Hepatocyte (in vitro differentiated cells): ENCODE measurements around the gene AMHR2.

Experiments
- EZH2 ChIP-seq: fragments of 200-600 bp; sonication (generic); IDR thresholded peaks from 2 replicates; pipeline ENCODE4 v1.6.1; 2016; ENCODE audit warnings: antibody characterized with exemption, mild to moderate bottlenecking, borderline replicate concordance
- TF ChIP-seq, protein P1 (sequence below): fragments of 200-600 bp; sonication (generic); IDR thresholded peaks from 2 replicates; pipeline ENCODE4 v1.5.1; 2016; ENCODE audit warnings: antibody characterized with exemption, mild to moderate bottlenecking; ENCODE audit not compliant: poor library complexity

DNA sequence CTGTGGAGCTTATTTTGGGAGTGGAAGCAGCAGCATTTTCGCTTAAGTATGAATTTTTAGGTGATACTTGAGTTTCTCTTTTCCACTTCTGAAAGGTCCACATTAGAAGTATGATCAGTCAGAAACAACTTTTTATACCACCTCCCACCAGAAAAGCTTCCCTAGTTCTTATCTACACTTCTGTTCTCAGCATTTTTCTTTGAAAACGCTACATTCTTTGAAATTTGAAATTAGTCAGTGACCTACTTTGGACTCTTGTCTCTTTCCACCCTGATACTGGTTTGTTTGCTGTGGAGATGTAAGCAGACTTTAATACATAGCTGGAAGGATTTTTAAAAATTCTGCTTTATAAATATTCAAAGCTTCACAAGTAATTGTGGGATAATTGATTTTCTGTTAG lies 50.4 kb downstream of the AMHR2 start:
- TF ChIP-seq, protein P1, sequence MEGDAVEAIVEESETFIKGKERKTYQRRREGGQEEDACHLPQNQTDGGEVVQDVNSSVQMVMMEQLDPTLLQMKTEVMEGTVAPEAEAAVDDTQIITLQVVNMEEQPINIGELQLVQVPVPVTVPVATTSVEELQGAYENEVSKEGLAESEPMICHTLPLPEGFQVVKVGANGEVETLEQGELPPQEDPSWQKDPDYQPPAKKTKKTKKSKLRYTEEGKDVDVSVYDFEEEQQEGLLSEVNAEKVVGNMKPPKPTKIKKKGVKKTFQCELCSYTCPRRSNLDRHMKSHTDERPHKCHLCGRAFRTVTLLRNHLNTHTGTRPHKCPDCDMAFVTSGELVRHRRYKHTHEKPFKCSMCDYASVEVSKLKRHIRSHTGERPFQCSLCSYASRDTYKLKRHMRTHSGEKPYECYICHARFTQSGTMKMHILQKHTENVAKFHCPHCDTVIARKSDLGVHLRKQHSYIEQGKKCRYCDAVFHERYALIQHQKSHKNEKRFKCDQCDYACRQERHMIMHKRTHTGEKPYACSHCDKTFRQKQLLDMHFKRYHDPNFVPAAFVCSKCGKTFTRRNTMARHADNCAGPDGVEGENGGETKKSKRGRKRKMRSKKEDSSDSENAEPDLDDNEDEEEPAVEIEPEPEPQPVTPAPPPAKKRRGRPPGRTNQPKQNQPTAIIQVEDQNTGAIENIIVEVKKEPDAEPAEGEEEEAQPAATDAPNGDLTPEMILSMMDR, result no peak
- TF ChIP-seq EZH2, result no peak
